ENCODE results near the gene LIFR. TPM values are rescaled to one million over a fixed set of nuclear protein-coding genes. Genes with fewer than 3 reads are reported as not detected.

Gene LIFR
- total RNA-seq, 1 experiment from 2014 or later = 91.3 TPM

GRCh38 chr5:38515092-38515491, 41.4 kb downstream of the LIFR start:
- no peak for DNase-seq (ENCODE audit: low read depth, low spot score)
- TF ChIP-seq POLR2AphosphoS5 (IDR thresholded peaks at IDR 0.05; ENCODE audit: low read depth, low read length) (no peak), TCF7L2 (IDR thresholded peaks at IDR 0.05; ENCODE audit: low read depth, low read length) (no peak), REST (IDR thresholded peaks at IDR 0.05; ENCODE audit: insufficient read depth in 1 of 2, low read depth in 2 of 2, low read length in 1 of 2) (no peak)
- intact Hi-C loops (cut with micrococcal nuclease; ENCODE audit: unreplicated experiment) (no loop called here), in situ Hi-C loops (cut with HindIII; ENCODE audit: low pct_unique_long_range_greater_than_20kb, low sequenced_read_pairs) (no loop called here)
- CTCF ChIA-PET = interaction anchor here (0.6 to 1.1 kb wide), 3 partner anchors 48 to 278 kb away, joined by 3 to 6 read pairs (median 3); no protein-coding TSS in a partner anchor
- no peaks in the 10 kb centered on the region for H3K27me3 ChIP-seq (ENCODE audit: control insufficient read depth, insufficient read depth, low read length)
- H3K4me3 ChIP-seq (ENCODE audit: low read depth in 2 of 2, low read length in 2 of 2) = no peak overlapping the region
- peaks cover 5% of the 10 kb centered on the region for H3K36me3 ChIP-seq (ENCODE audit: control insufficient read depth, insufficient read depth, low read length)
- POLR2A ChIA-PET = interaction anchor here (0.5 kb wide), 1 partner anchor 21 kb away, joined by 4 read pairs; no protein-coding TSS in a partner anchor
- no peaks in the 10 kb centered on the region for H3K9me3 ChIP-seq (ENCODE audit: control insufficient read depth, insufficient read depth, low read depth, low read length)
- BruUV-seq (replicated peaks) = no TSS peak
- no peak for ATAC-seq
- no peak overlapping the region for H3K27ac ChIP-seq (ENCODE audit: low read length)
- no peaks in the 10 kb centered on the region for H3K4me1 ChIP-seq (ENCODE audit: control insufficient read depth, insufficient read depth, low read length)

GRCh38 chr5:38509185-38509584, 47.3 kb downstream of the LIFR start:
- ChIA-PET POLR2A (interaction anchor here (0.6 kb wide), 1 partner anchor 19 kb away, joined by 8 read pairs; no protein-coding TSS in a partner anchor), CTCF (no interaction called here)
- BruUV-seq (replicated peaks) = no TSS peak
- no peak for DNase-seq (ENCODE audit: low read depth, low spot score)
- H3K4me3 ChIP-seq (ENCODE audit: low read depth in 2 of 2, low read length in 2 of 2) = no peak overlapping the region
- no peaks in the 10 kb centered on the region for H3K27me3 ChIP-seq (ENCODE audit: control insufficient read depth, insufficient read depth, low read length)
- H3K36me3 ChIP-seq (ENCODE audit: control insufficient read depth, insufficient read depth, low read length) = peaks cover 23% of the 10 kb centered on the region
- intact Hi-C loops (cut with micrococcal nuclease; ENCODE audit: unreplicated experiment) (no loop called here), in situ Hi-C loops (cut with HindIII; ENCODE audit: low pct_unique_long_range_greater_than_20kb, low sequenced_read_pairs) (no loop called here)
- H3K27ac ChIP-seq (ENCODE audit: low read length) = no peak overlapping the region
- no peaks in the 10 kb centered on the region for H3K4me1 ChIP-seq (ENCODE audit: control insufficient read depth, insufficient read depth, low read length)
- no peak for TF ChIP-seq CTCF (IDR thresholded peaks at IDR 0.05)
- no peak for TF ChIP-seq TCF7L2 (IDR thresholded peaks at IDR 0.05; ENCODE audit: low read depth, low read length)
- no peak for TF ChIP-seq REST (IDR thresholded peaks at IDR 0.05; ENCODE audit: insufficient read depth in 1 of 2, low read depth in 2 of 2, low read length in 1 of 2)
- no peak for TF ChIP-seq SIN3A (IDR thresholded peaks at IDR 0.05; ENCODE audit: borderline replicate concordance, insufficient read depth, low read depth, low read length)
- TF ChIP-seq POLR2AphosphoS5 (IDR thresholded peaks at IDR 0.05; ENCODE audit: low read depth, low read length) = no peak
- H3K9me3 ChIP-seq (ENCODE audit: control insufficient read depth, insufficient read depth, low read depth, low read length) = no peaks in the 10 kb centered on the region
- no peak for ATAC-seq
